WERI-Rb-1 (cell line): ENCODE data around the gene RASA3.

Experiments used
- DNase-seq: peaks from one replicate; pipeline ENCODE4 v3.0.0-alpha.2; 2020
- H3K27ac ChIP-seq: fragments of 250-450 bp; sonication (Bioruptor Pico); 2 replicates; pipeline ENCODE4 v1.5.1; 2020; ENCODE audit warnings: mild to moderate bottlenecking, moderate library complexity
- H3K27me3 ChIP-seq: fragments of 250-450 bp; sonication (Bioruptor Pico); 2 replicates; pipeline ENCODE4 v1.5.1; 2021; ENCODE audit warnings: mild to moderate bottlenecking, low read depth, moderate library complexity; ENCODE audit not compliant: insufficient read depth, severe bottlenecking
- H3K36me3 ChIP-seq: fragments of 250-450 bp; sonication (Bioruptor Pico); 2 replicates; pipeline ENCODE4 v1.5.1; 2020; ENCODE audit warnings: mild to moderate bottlenecking, moderate library complexity
- H3K4me3 ChIP-seq: 2 replicates; pipeline ENCODE4 v1.5.1; 2011; ENCODE audit warnings: low read depth, mild to moderate bottlenecking, control low read depth, low read length
- H3K9me3 ChIP-seq: fragments of 250-450 bp; sonication (Bioruptor Pico); 2 replicates; pipeline ENCODE4 v1.5.1; 2021; ENCODE audit warnings: mild to moderate bottlenecking, moderate library complexity; ENCODE audit not compliant: severe bottlenecking
- TF ChIP-seq, protein P1 (sequence below): IDR thresholded peaks from 2 replicates; pipeline ENCODE4 v1.5.1; 2011; ENCODE audit warnings: low read depth, mild to moderate bottlenecking, control low read depth, inconsistent platforms, low read length

The RASA3 gene

GRCh38 chr13:114042066-114042815 is 90.2 kb downstream of the RASA3 start:
- H3K27ac ChIP-seq: peak overlapping the region; percentile 45
- H3K9me3 ChIP-seq: no peaks in the 10 kb centered on the region
- H3K4me3 ChIP-seq: no peak overlapping the region
- no peaks in the 10 kb centered on the region for H3K27me3 ChIP-seq
- no peaks in the 10 kb centered on the region for H3K36me3 ChIP-seq
- TF ChIP-seq, protein P1, sequence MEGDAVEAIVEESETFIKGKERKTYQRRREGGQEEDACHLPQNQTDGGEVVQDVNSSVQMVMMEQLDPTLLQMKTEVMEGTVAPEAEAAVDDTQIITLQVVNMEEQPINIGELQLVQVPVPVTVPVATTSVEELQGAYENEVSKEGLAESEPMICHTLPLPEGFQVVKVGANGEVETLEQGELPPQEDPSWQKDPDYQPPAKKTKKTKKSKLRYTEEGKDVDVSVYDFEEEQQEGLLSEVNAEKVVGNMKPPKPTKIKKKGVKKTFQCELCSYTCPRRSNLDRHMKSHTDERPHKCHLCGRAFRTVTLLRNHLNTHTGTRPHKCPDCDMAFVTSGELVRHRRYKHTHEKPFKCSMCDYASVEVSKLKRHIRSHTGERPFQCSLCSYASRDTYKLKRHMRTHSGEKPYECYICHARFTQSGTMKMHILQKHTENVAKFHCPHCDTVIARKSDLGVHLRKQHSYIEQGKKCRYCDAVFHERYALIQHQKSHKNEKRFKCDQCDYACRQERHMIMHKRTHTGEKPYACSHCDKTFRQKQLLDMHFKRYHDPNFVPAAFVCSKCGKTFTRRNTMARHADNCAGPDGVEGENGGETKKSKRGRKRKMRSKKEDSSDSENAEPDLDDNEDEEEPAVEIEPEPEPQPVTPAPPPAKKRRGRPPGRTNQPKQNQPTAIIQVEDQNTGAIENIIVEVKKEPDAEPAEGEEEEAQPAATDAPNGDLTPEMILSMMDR: no peak
- DNase-seq: no peak

DNA sequence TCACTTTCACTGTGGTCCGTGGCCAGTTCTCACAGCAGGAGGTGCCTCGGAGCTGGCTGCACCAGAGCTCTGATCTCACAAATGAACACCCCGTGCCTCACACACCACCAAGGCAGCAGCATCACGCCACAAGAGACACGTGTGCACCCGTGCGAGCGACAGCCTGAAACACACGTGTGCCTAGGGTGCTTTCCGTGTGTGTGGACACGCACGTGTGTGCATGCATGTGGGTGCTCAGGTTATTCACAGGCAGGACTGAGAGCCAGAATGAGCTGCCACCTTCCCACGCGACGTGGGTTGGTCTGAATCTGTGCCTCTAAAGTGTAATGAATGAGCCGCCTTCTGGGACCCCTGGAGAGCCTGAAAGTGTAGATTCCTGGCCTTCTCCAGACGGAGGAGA is 90.9 kb downstream of the RASA3 start:
- Histone ChIP-seq H3K36me3 (no peaks in the 10 kb centered on the region), H3K27ac (no peak overlapping the region), H3K9me3 (no peaks in the 10 kb centered on the region), H3K4me3 (no peak overlapping the region), H3K27me3 (no peaks in the 10 kb centered on the region)
- TF ChIP-seq, protein P1: no peak
- no peak for DNase-seq

DNA sequence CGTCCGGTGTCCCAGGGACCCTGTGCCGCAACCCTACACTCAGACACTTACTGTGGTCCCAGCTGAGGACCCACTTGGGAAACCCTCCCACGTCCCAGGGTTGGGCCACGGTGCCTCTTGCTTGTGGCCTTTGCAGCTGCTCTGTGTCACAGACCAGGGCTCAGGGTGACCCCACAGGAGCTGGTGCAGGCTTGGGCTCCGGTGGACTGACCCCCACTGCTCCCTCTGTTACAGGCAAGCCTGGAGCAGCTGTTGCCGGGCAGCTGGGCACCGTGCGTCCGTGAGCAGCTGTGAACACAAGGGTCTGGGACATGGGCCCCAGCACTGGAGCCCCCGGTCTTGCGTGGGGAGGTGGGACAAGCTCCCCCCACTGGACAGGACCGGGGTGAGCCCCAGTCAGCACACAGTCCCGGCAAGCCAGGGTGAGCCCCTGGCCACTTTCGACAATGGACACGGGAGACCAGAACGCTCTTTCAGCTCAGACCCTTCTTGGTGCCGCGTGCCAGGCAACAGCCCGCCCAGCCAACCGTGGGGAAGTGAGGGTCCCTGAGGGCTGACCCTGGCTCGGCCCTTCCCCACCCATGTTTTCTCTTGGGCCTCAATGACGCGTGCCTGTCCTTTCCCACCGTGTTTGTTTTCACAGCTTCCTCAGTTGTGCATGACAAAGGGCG is 92.8 kb downstream of the RASA3 start:
- no peak for DNase-seq
- Histone ChIP-seq H3K4me3 (no peak overlapping the region), H3K9me3 (no peaks in the 10 kb centered on the region), H3K36me3 (no peaks in the 10 kb centered on the region), H3K27me3 (no peaks in the 10 kb centered on the region), H3K27ac (no peak overlapping the region)
- TF ChIP-seq, protein P1: no peak

DNA sequence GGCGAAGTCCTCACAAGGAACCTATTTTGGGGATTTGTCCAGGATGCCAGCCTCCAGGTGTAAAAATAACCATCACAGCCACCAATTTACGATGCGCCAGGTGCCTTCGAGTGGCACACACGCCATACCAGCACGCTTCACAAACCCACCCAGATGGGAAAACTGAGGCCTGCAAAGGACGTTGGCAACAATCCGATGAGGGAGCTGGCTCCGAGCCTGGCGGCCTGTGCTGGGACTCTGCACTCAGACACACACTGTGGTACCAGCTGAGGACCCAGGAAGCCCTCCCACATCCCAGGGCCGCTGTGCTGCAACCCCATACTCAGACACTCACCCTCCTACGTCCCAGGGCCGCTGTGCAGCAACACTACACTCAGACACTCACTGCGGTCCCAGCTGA is 93.5 kb downstream of the RASA3 start:
- TF ChIP-seq, protein P1: no peak
- Histone ChIP-seq H3K27ac (no peak overlapping the region), H3K9me3 (no peaks in the 10 kb centered on the region), H3K4me3 (no peak overlapping the region), H3K27me3 (no peaks in the 10 kb centered on the region), H3K36me3 (no peaks in the 10 kb centered on the region)
- DNase-seq: no peak

DNA sequence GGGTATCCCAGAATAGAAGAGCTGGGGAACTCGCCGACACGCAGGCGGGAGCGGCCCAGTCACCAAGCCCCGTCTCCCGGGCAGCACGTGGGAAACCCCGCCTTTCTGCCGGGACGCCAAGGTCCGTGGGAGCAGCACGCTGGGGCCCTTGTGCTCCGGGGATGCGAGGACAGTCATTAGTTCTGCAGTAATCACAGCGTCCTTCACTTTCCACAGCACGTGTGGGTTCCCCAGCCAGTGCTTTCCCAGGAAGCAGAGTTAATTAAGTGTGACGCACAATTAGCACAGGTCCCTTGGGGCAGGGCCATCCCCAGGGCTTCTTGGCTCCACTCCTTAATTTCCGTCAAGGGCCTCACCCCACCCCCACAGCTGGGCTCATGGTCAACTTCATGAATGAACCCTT is 94.2 kb downstream of the RASA3 start:
- DNase-seq: no peak
- Histone ChIP-seq H3K27ac (no peak overlapping the region), H3K4me3 (no peak overlapping the region), H3K36me3 (no peaks in the 10 kb centered on the region), H3K27me3 (no peaks in the 10 kb centered on the region), H3K9me3 (no peaks in the 10 kb centered on the region)
- TF ChIP-seq, protein P1: no peak
